Peyer's patch (tissue), 4 donors: ENCODE measurements around the gene MSANTD1.

ENCODE experiments used
- CTCF ChIP-seq, 6 experiments: fragments of 450-650 bp in 4 of 6; fragments of 200-600 bp in 2 of 6; sonication (generic) in 1 of 6; IDR thresholded peaks; one replicate each; pipeline ENCODE4 v1.5.1; 2017 to 2019; ENCODE audit warnings: antibody characterized with exemption in 6 of 6, mild to moderate bottlenecking in 3 of 6, moderate library complexity in 1 of 6
- POLR2A ChIP-seq, 2 donors: fragments of 450-650 bp; IDR thresholded peaks; one replicate each; pipeline ENCODE4 v1.5.1; 2017; ENCODE audit warnings: antibody characterized with exemption in 2 of 2, mild to moderate bottlenecking in 2 of 2, moderate library complexity in 2 of 2

GRCh38 chr4:3226944-3227343 lies 22.0 kb upstream of the MSANTD1 start:
- no peak for TF ChIP-seq POLR2A (IDR thresholded peaks at IDR 0.05)
- no peak for TF ChIP-seq CTCF (IDR thresholded peaks at IDR 0.05)
